ENCODE results near the gene THY1. TPM values are rescaled to one million over a fixed set of nuclear protein-coding genes. Genes with fewer than 3 reads are reported as not detected.

THY1 gene
- total and polyA plus RNA-seq, 2 of the 8 experiments (the other 6 are each of a cell fraction or from before 2014, with no cell fraction given): 286 to 2,479 TPM

DNA sequence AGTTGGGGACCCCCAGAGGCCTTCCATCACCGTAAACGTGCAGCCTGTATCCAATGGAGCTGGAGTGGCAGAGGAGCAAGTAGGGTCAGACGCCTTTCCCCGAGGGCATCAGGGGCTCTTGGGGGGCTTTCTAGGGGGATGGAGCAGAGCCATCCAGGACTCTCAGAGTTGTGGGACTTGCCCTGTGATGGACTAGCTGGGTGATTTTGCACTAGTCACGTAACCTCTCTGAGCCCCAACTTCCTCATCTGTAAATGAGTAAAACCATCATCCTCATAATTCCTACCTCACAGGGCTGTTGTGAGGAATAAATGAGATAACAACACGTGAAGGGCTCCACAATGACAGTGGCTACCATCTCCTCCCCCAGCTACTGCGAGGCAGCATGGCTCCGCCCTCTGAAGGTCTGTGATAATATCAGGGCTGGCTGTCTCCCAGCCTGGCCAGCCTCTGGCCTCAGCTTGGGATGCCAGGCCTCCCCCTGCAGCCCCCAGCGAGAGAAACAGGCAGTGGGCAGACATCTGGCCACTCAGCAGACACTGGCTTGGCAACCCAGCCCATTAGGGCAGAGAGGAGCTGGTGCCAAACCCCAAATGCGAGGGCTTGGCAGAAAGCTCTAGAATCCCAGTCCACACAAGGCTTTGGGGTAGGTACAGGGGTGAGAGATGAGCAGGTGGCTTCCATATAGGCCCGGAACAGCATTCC is 48.2 kb downstream of the THY1 start:
- no peak overlapping the region for H2AFZ ChIP-seq (ENCODE audit: low read length)
- no peak overlapping the region for H3K23ac ChIP-seq (ENCODE audit: insufficient read length)
- H3K4me2 ChIP-seq (ENCODE audit: insufficient read depth in 1 of 2, low read depth in 2 of 2, low read length in 2 of 2): peak overlapping the region in 1 of 2 experiments; percentile 13; a peak in 1 of 4 replicates
- H4K8ac ChIP-seq (ENCODE audit: extremely low read depth, insufficient read depth, low read length): peak overlapping the region; percentile 59; the same call in 1 of the 2 replicates
- H3K36me3 ChIP-seq (ENCODE audit: control insufficient read depth in 2 of 4, insufficient read depth in 4 of 4, low read length in 3 of 4): no peaks in the 10 kb centered on the region
- no peak overlapping the region for H3K4me3 ChIP-seq (ENCODE audit: extremely low read depth in 1 of 4, insufficient read depth in 2 of 4, low read depth in 3 of 4, low read length in 4 of 4)
- peak overlapping the region; percentile 20 for H4K91ac ChIP-seq (replicated peaks; ENCODE audit: insufficient read length, low read length)
- CTCF ChIA-PET (ENCODE audit: partially characterized antibody): interaction anchor here (0.6 to 26.3 kb wide), 40 partner anchors 10 to 680 kb away, joined by 3 to 474 read pairs (median 4); partner anchors contain the start of genes C1QTNF5, MFRP, RNF26 and USP2
- no peak overlapping the region for H3K14ac ChIP-seq (ENCODE audit: insufficient read length)
- H3K79me2 ChIP-seq (ENCODE audit: control insufficient read depth in 1 of 2, insufficient read depth in 2 of 2, low read length in 2 of 2): no peaks in the 10 kb centered on the region
- no peak overlapping the region for H2BK120ac ChIP-seq (replicated peaks; ENCODE audit: low read depth, low read length)
- FAIRE-seq: no peak
- peak overlapping the region; percentile 50; the same call in 1 of the 2 replicates for H2BK12ac ChIP-seq (ENCODE audit: low read depth, low read length)
- peaks cover 8% of the 10 kb centered on the region; the same call in 1 of the 2 replicates for H3K23me2 ChIP-seq (ENCODE audit: low read depth, low read length)
- no peak overlapping the region for H2BK5ac ChIP-seq (ENCODE audit: low read depth, low read length)
- no peak overlapping the region for H3K56ac ChIP-seq (replicated peaks; ENCODE audit: insufficient read length, low read depth, low read length)
- WGBS, 2 experiments (ENCODE audit: extremely low coverage in 1 of 2, insufficient coverage in 1 of 2, insufficient read length in 1 of 2, insufficient replicate concordance in 2 of 2, low coverage in 1 of 2, low lambda C conversion rate in 2 of 2, missing lambda C conversion rate in 1 of 2): 67% methylated on average over 11 of the region's 11 CpGs; no CpG with 5 or more reads in 1 of the 2 experiments
- H3K27me3 ChIP-seq (replicated peaks in 1 of 4; ENCODE audit: control insufficient read depth in 3 of 4, extremely low read depth in 1 of 4, insufficient read depth in 3 of 4, low read length in 3 of 4): peaks cover 0 to 3% (median 0%) of the 10 kb centered on the region in 4 experiments; a peak in 1 of 7 replicates
- H3K4me1 ChIP-seq (replicated peaks in 1 of 4; ENCODE audit: control insufficient read depth in 3 of 4, insufficient read depth in 4 of 4, low read length in 3 of 4): peaks cover 9 to 56% (median 38%) of the 10 kb centered on the region in 4 experiments
- H3K18ac ChIP-seq (ENCODE audit: extremely low read depth, low read length): no peak overlapping the region; the same call in 1 of the 2 replicates
- H4K5ac ChIP-seq (ENCODE audit: insufficient read length, low read depth, low read length): no peak overlapping the region
- H3K9me3 ChIP-seq (ENCODE audit: insufficient read depth in 2 of 2, low read depth in 1 of 2, low read length in 1 of 2): no peaks in the 10 kb centered on the region
- POLR2A ChIA-PET (ENCODE audit: partially characterized antibody): interaction anchor here (0.6 to 6.6 kb wide), 7 partner anchors 10 to 43 kb away, joined by 3 to 32 read pairs (median 4); no protein-coding TSS in a partner anchor
- H3K9ac ChIP-seq (replicated peaks in 1 of 4; ENCODE audit: extremely low read depth in 1 of 4, low read depth in 3 of 4, low read length in 3 of 4): no peak overlapping the region
- H3K27ac ChIP-seq (ENCODE audit: low read depth, low read length): no peak overlapping the region
- DNase-seq (ENCODE audit: low read depth in 1 of 2, low spot score in 2 of 2): peak in 1 of 2 experiments; percentile 43
- H2BK15ac ChIP-seq (ENCODE audit: low read length): 0 out of 2 replicates have a peak overlapping the region, but pooled peaks have one; percentile 3
- peaks cover 0 to 5% of the 10 kb centered on the region in 2 experiments for H4K20me1 ChIP-seq (replicated peaks in 1 of 2; ENCODE audit: control insufficient read depth in 1 of 2, insufficient read depth in 2 of 2, low read length in 2 of 2)
- H3K4ac ChIP-seq (replicated peaks; ENCODE audit: insufficient read length, low read depth, low read length): peak overlapping the region; percentile 48
- H2BK20ac ChIP-seq (ENCODE audit: low read length): 0 out of 2 replicates have a peak overlapping the region, but pooled peaks have one; percentile 48
- no peaks in the 10 kb centered on the region for H3K79me1 ChIP-seq (ENCODE audit: low read depth, low read length)
- no peak overlapping the region for H2AK5ac ChIP-seq (ENCODE audit: low read depth, low read length)
- no peak for TF ChIP-seq SIX5 (IDR thresholded peaks at IDR 0.05; ENCODE audit: low read depth, low read length)
